ENCODE measurements around the gene HEXIM1.

HEXIM1 gene

DNA sequence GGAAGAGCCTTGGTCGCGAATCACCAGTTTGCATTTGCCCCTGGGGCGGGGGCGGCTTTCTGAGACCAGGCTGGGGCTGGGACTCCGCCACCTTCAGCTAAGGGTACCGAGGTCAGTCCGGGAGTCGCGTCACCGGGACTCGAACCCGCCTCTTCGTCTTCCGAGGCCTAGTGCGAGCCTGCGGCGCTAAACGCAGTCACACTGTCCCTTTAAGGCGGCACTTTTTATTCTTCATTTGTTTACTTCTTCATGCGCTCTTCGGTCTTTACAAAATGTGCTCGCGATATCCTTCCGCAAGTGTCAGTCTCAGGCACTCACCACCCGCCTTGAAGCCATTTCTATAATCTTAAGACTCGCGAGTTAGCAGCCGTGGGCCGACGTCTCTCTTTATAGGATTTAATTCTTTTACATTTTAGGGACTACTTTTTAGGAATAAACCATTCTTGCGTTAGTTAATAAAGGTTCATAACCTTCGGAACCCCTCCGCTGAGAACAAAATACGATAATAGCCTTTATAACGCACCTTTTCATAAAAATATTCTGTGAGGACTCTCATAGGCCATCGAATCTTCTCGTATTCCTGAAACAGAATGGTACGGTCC lies 593 bp upstream of the HEXIM1 start:
- peak; percentile 60 for DNase-seq

DNA sequence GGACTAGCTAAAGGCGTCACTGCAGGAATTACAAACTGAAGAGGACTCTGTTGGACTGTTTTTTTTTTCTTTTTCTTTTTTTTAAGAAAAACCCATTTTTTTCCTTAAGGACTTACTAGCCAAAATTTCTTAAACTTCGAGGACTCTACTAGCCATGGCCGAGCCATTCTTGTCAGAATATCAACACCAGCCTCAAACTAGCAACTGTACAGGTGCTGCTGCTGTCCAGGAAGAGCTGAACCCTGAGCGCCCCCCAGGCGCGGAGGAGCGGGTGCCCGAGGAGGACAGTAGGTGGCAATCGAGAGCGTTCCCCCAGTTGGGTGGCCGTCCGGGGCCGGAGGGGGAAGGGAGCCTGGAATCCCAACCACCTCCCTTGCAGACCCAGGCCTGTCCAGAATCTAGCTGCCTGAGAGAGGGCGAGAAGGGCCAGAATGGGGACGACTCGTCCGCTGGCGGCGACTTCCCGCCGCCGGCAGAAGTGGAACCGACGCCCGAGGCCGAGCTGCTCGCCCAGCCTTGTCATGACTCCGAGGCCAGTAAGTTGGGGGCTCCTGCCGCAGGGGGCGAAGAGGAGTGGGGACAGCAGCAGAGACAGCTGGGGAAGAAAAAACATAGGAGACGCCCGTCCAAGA lies 878 bp downstream of the HEXIM1 start:
- DNase-seq: peak; percentile 63

DNA sequence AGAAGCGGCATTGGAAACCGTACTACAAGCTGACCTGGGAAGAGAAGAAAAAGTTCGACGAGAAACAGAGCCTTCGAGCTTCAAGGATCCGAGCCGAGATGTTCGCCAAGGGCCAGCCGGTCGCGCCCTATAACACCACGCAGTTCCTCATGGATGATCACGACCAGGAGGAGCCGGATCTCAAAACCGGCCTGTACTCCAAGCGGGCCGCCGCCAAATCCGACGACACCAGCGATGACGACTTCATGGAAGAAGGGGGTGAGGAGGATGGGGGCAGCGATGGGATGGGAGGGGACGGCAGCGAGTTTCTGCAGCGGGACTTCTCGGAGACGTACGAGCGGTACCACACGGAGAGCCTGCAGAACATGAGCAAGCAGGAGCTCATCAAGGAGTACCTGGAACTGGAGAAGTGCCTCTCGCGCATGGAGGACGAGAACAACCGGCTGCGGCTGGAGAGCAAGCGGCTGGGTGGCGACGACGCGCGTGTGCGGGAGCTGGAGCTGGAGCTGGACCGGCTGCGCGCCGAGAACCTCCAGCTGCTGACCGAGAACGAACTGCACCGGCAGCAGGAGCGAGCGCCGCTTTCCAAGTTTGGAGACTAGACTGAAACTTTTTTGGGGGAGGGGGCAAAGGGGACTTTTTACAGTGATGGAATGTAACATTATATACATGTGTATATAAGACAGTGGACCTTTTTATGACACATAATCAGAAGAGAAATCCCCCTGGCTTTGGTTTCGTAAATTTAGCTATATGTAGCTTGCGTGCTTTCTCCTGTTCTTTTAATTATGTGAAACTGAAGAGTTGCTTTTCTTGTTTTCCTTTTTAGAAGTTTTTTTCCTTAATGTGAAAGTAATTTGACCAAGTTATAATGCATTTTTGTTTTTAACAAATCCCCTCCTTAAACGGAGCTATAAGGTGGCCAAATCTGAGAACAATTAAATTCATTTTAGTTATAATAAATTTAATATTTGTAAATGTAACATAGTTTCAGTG lies 1.7 kb downstream of the HEXIM1 start:
- DNase-seq: peak; percentile 33

DNA sequence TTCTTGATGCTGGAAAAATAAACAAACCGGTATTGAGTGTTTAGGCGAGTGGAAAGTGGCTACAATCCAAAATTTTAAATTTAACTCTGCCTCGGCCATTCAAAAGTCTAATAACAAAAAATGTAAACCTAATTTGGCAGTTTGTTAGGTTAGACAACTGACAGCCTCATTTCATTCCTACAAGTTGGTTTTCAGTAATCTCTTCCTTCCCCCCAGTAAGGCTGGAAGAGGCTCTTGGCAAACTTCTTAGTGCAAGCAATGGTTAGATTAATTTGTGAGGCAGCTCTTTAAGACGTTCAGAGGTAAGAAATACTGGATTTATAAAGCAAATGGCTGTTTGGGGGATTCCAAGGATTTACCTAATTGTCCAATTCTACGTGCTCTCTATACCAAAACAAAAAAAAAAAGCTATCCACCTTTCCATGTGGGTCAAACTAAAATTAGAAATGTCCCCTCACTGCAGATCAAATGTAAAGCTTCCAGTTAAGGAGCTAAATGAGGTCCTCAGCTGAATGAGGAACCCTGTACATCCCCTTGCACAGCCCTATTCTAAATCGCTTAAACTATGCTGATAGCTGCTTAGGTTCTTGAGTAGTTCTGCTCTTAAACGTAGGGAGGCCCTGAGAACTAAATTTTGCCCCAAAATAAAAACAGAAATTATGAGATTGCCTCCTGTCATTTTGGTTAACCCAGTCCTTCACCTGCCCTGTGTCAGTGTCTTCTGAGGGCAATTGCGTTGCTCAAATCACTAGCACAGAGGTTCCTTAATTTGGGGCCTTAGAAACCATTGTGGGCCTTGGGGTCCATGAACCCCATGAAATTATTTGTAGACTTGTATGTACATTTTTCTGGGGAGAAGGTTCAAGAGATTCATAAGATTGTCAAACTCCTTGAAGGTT lies 2.9 kb downstream of the HEXIM1 start:
- no peak for DNase-seq

DNA sequence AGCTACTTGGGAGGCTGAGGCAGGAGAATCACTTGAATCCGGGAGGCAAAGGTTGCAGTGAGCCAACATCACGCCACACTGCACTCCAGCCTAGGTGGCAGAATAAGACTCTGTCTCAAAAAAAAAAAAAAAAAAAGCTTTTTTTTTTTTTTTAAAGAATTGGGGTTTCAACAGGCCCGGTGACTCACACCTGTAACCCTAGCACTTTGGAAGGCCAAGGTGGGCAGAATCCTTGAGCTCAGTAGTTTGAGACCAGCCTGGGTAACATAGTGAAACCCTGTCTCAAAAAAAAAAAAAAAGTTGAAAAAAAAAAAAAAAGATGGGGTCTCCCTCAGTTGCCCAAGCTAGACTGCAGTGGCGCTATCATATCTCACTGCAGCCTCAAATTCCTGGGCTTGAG lies 6.8 kb downstream of the HEXIM1 start:
- no peak for DNase-seq

DNA sequence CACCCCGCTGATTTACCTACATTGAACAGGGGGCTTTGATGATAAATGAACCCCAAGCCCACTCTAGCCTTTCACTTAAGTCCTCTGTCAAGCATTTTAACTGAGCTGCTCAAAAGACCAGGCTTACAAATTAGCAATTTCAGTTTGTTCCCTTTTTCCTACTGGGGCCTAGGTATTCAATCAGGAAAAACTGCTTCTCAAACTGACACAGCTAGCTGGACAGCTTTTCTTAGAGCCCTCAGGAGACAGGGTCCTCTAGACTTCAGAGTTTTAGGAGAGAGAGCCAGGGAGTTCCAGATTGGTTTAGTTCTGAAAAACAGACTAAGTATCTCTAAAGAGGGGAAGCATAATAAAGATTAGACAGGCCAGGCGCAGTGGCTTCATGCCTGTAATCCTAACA lies 7.2 kb downstream of the HEXIM1 start:
- no peak for DNase-seq

DNA sequence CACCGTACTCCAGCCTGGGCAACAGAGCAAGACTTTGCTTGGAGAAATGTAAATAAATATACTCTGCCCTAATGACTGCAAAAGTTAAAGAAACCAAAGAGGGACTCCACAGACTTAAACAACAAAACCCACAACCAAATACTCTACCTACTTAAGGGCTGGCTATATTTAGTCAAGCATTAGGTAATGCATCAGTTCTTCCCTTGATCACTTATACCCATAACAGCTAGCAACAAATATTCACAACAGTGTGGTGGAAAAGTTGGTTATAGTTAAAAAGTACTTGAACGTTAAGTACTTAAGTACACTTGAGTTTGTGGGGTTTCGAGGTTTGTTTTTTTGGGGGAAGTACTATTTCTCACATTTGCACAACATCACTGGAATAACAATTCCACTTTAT lies 8.0 kb downstream of the HEXIM1 start:
- DNase-seq: no peak

DNA sequence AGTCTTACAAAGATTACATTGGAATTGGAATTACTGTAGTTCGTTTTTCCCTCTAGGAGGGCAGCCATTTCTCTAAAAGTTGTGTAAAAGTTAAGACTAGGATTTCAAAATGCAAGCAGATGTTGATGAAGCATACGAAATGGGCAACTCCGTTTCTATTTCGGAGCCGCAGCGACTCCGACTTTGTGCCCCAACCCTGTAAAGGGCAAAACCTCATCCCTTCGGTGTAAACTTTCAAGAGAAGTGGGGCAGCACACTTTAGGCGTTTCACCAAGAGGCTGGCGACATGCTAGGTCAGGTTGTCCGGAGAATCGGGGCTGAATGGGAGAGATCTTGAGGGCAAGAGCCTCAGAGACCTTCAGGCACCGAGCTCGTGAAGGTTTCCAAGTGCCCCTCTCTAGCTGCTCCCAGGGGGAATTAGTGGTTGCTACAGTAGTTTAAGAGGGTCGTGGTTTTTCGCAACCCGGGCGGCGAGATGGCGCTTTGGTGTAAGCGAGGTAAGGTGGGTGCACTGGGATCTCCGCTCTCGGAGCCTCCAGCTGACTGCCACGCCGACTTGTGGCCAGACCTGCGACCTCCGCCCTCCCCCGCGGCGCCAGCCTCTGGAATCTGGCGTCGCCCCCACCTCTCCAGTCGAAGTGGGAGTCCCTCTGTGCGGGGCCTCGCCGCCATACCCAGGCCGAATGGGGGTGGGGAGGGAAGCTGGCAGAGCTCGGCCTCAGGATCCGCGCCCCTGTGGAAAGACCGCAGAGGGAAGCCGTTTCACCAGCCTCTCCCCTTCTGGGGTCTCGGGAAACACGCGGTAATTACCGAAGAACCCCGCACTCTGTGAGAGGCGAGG lies 12.4 kb downstream of the HEXIM1 start:
- peak; percentile 42 for DNase-seq

DNA sequence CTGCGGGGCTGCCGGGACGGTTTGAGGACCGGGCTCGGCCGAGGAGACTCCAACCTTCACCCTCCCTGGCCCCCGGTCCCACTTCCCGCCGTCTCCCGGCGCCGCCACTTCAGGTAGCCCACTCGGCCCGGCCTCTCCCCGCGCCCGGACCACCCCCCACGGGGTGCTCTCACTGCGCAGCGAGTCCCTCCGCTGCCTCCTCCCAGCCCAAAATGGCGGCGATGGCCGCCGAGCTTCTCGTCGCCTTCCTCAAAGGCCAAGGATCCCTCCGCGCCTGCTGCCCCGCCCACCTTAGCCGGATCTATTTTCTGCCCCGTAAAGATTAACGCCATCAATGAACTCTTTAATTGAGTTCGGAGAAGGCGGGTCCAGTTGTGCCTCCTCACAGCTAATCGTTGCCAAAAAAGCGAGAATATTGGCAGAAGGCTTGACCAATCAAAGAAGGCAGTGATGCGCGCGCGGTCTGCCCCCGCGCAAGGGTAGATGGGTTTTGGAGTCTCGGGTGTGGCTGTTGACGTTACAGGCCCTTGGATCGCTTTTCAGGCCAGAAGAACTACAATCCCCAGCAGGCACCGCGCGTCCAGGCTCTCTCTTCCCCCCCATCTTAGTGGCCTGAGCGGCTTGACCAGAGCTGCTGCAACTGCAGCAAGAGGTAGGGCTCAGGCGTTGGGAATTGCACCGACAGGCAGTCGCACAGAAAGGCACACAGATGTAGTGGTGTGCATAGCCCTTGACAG lies 13.2 kb downstream of the HEXIM1 start, which contains the start of gene HEXIM2:
TSS of gene HEXIM2 (plus strand) at position 588 of the 737 bp plus-strand sequence. CDS start 919 bp downstream, outside the sequence.
- DNase-seq: peak; percentile 96

DNA sequence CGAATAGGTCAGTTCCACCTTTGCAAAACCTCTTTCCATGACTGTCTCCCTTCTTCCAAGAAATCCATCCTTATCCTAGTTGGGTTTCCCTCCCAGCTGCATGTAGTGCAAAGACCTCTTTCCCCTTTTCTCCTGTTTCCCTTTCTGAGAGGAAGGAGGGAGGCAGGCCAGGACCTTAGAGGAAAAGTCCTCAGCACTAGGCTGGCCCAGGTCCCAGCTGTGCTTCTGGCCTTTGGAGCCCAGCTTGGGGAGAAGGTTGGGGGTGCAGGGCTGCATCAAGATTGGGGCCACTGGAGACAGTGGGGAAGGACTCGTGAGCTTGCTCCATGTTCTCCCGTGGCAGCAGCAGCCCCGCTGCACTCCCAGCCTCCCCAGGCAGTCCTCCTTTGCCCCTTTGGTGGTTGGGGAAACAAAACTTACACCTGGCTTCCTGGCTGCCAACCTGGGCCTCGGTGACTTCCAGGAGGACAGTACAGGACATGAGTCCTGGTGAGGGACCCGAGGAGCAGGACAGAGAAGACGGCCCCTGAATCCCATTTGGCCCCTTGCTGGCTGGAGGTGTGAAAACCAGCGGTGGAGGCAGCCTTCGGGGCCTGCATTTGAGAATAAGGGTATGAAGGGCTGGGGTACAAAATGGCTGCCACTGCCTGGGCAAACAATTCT lies 13.9 kb downstream of the HEXIM1 start:
- no peak for DNase-seq

DNA sequence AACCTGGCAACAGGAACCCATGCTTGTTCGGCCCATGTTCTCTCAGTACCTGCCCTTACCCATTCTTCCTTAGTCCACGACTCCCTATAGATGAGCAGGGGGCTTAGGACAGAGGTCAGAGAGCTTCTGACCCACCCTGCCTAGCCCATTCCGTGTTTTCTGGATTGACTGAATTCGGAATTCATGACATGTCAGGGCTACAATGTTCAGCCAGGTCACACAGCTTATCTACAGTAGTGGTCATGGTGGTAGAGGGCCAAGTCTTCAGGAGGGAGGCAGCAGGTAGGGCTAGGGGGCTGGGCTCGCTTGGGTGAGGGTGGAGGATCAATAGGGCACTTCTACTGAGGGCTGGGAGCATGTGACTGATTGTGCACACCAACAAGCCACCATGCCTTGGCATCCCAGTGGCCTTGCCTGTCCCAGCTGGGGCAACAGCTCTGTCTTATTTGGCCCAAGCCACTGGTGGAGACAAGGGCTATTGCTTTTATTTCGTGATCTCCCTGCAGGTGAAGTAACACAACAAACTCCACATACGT lies 16.5 kb downstream of the HEXIM1 start:
- no peak for DNase-seq

DNA sequence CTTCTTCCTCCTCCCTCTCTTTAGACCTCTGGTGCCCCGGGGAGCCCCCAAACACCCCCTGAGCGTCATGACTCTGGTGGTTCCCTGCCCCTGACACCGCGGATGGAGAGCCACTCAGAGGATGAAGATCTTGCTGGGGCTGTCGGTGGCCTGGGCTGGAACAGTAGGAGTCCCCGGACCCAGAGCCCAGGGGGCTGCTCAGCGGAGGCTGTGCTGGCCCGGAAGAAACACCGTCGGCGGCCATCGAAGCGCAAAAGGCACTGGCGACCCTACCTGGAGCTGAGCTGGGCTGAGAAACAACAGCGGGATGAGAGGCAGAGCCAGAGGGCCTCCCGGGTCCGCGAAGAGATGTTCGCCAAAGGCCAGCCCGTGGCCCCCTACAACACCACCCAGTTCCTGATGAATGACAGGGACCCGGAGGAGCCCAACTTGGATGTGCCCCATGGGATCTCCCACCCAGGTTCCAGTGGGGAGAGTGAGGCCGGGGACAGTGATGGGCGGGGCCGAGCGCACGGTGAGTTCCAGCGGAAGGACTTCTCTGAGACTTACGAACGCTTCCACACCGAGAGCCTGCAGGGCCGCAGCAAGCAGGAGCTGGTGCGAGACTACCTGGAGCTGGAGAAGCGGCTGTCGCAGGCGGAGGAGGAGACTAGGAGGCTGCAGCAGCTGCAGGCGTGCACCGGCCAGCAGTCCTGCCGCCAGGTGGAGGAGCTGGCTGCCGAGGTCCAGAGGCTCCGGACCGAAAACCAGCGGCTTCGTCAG lies 20.9 kb downstream of the HEXIM1 start:
- no peak for DNase-seq

DNA sequence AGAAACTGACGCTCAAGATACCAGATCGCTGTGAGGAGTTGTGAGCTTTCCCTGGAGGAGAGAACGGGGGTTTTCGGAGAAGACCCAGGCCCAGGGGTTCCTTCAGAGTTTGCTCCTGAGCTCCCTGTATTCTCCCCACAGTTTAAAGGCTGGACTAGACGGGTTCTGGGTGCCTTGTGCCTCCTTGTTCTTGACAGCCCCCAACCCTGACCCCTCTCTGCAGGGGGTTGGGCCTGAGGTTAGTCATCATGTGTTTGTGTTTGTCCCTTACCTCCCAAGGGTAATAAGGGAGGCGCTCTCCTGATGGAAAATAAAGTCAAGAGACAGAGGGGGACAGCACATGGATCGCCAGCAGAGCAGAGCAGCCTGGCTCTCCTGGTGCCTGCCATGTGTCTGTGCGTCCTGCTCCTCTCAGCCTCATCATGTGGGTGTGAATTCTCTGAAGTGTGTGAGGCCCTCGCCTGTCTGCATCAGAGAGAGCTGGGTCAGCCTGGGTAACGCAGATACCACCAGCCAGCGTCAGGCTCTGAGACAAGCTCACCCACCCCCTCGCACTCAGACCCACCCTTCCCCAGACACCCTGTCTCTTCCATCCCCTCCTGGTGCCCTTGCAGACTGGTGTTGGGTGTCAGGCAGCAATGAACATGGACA lies 22.1 kb downstream of the HEXIM1 start:
- no peak for DNase-seq

DNA sequence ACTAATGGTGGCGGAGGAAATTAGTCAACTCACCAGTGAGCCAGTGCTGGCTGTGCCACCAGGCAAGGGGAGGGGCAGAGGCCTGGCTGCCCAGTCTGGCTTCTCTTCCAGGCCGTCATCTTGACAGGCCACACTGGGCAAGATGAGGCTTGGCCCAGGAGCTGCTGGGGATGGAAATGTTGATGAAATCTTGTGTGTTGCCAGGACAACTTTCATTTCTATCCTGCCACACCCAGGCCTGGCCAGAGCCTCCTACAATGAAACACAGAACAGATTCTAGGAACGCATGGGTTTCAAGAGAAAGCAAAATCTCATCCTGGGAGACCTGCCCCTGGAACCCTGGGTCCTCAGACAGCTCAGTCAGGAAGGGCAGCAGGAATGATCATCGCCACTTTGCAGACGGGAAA lies 22.7 kb downstream of the HEXIM1 start:
- no peak for DNase-seq

DNA sequence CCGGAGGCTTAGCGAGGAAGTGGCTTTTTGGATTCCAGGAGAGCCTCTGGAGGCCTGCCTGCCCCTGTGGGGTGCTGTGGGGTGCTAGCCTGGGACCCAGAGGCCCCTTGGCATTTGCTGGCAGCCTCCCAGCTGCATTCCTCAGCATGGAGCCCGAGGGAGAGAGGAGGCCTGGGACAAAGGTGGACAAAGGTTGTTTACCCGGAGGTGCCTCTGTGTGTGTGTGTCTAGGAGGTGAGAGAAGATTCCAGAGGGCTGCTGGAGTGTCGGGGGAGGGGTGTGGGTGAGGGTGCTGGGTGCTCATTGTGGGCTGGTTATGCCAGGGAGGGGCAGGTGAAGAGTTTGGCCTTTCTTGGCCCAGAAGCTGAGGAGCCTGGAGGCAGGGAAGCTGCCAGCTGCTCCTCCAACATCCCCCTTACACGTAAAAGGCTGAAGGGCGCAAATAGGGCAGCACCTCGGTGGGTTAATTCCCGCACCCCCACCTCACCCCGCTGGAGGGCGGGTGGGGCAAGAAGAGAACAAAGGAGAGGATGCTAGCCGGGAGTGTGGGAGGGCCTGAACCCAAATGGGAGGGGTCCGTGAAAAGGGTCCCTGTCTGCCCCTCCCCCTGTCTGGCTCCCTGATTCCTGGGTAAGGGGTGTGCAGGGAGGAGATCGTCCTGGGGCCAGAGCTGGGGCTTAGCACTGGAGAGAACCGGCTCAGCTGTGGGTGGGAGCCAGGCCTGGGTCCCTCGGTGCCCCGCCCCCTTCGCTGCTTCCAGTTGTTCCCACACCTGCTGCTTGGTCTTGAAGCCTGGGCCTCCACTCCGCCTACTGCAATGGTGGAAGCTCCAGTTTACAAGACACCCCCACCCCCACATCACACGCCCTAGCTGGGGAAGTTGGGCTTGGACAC lies 23.3 kb downstream of the HEXIM1 start:
- no peak for DNase-seq

DNA sequence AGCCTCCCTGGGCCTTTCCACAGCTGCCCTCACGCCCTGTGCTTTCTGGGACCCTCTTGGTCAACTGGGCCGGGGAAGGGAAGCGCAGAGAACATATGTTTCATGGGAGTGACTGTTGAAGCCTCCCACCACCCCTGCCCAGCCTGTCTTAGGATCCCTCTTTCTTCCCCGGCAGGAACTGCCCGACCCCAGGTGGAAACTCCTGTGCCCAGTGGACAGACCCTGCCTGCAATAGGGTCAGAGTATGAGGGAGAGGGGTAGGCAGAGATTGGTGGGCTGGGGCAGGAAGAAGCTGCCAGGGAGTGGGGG lies 23.9 kb downstream of the HEXIM1 start:
- no peak for DNase-seq

DNA sequence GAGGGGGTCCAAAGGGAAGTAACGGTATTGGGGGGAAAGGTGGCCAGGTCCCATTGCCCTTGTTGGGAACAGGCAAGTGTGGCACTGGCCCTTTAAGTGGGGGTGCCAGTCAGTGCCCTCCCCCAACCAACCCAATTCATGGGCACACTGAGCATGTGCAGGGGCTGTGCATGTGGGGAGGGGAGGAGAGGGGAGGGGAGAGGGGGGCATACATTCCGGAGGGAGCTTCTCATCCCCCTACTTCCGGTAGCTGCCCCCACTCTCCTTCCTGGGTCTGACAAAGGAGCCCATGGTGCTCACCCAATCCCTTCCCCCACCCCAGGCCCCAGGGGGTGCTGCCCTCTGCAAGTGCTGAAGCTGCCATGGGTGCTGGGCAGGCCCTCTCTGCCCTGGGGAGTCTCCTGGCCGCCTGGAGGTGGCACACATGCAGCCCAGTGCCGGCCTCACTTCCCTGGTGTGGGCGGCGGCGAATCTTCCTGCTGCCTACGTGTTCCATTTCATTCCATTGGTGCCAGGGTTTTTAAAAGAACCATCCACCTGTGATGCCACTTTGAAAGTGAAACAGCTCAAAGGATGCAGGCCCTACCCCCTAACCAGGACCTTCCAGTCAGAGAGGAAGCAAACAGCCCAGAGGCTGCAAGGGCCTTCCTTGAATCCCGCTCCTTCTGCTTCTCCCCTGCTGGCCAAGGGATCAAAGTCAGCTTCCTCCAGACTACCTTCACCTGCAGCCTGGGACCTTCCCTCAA lies 24.4 kb downstream of the HEXIM1 start:
- peak; percentile 14 for DNase-seq
